Smooth muscle cell (in vitro differentiated cells): ENCODE data around the gene PCCA. TPM values are rescaled to one million over a fixed set of nuclear protein-coding genes. Genes with fewer than 3 reads are reported as not detected.

Experiments used
- DNase-seq: peaks from one replicate; lab custom pipeline; 2025; ENCODE audit not compliant: unreplicated experiment; lab: John Stamatoyannopoulos, UW
- H2AFZ ChIP-seq: fragments of 200-600 bp; sonication (generic); 2 replicates; pipeline ENCODE4 v1.6.0; 2016; ENCODE audit warnings: antibody characterized with exemption, low read depth, mild to moderate bottlenecking
- H3F3A ChIP-seq: fragments of 200-600 bp; sonication (generic); 2 replicates; pipeline ENCODE4 v1.6.0; 2017; ENCODE audit warnings: antibody characterized with exemption, low read depth
- H3K27ac ChIP-seq: fragments of 200-600 bp; sonication (generic); 2 replicates; pipeline ENCODE4 v1.5.1; 2016; ENCODE audit warnings: low read depth, mild to moderate bottlenecking
- H3K27me3 ChIP-seq: fragments of 200-600 bp; sonication (generic); 2 replicates; pipeline ENCODE4 v1.6.1; 2016; ENCODE audit warnings: low read depth, mild to moderate bottlenecking
- H3K36me3 ChIP-seq: fragments of 200-600 bp; sonication (generic); 2 replicates; pipeline ENCODE4 v1.5.1; 2016; ENCODE audit warnings: low read depth
- H3K4me1 ChIP-seq: fragments of 200-600 bp; sonication (generic); 2 replicates; pipeline ENCODE4 v1.5.1; 2016; ENCODE audit warnings: low read depth
- H3K4me2 ChIP-seq: fragments of 200-600 bp; sonication (generic); 2 replicates; pipeline ENCODE4 v1.6.0; 2016; ENCODE audit warnings: mild to moderate bottlenecking
- H3K4me3 ChIP-seq: fragments of 200-600 bp; sonication (generic); 2 replicates; pipeline ENCODE4 v1.5.1; 2016; ENCODE audit warnings: mild to moderate bottlenecking
- H3K79me2 ChIP-seq: fragments of 200-600 bp; sonication (generic); 2 replicates; pipeline ENCODE4 v1.6.0; 2016; ENCODE audit warnings: low read depth, mild to moderate bottlenecking
- H3K9ac ChIP-seq: fragments of 200-600 bp; sonication (generic); 2 replicates; pipeline ENCODE4 v1.6.0; 2016; ENCODE audit warnings: low read depth
- H3K9me3 ChIP-seq: fragments of 200-600 bp; sonication (generic); replicated peaks from 2 replicates; pipeline ENCODE4 v1.5.1; 2016; ENCODE audit warnings: low read depth
- H4K20me1 ChIP-seq: fragments of 200-600 bp; sonication (generic); 2 replicates; pipeline ENCODE4 v1.6.0; 2016; ENCODE audit warnings: low read depth
- CTCF ChIP-seq: fragments of 200-600 bp; sonication (generic); IDR thresholded peaks from 2 replicates; pipeline ENCODE4 v1.5.1; 2017; ENCODE audit warnings: borderline replicate concordance, mild to moderate bottlenecking, antibody characterized with exemption; ENCODE audit not compliant: insufficient read depth, poor library complexity, severe bottlenecking
- WGBS: methylation state at CpG from one replicate; pipeline ENCODE4 v1.1.7; 2016; ENCODE audit warnings: low lambda C conversion rate; 5-methylcytosine and 5-hydroxymethylcytosine counted together
- polyA plus RNA-seq: library from polyadenylated mRNA; unstranded; fragments of >200 nt; fragmentation: Nextera tagmentation; extraction: Ambion mirVana; gene quantifications from 2 replicates; pipeline ENCODE4 v1.2.1, GENCODE V29; 2016
- total RNA-seq: library from RNA; depleted of rRNA; stranded (reverse); fragments of >200 nt; gene quantifications from 2 replicates; pipeline ENCODE4 v1.2.3, GENCODE V29; 2014

PCCA gene
- total and polyA plus RNA-seq, 2 experiments from 2014 or later, result 19.6 to 24.7 TPM

DNA sequence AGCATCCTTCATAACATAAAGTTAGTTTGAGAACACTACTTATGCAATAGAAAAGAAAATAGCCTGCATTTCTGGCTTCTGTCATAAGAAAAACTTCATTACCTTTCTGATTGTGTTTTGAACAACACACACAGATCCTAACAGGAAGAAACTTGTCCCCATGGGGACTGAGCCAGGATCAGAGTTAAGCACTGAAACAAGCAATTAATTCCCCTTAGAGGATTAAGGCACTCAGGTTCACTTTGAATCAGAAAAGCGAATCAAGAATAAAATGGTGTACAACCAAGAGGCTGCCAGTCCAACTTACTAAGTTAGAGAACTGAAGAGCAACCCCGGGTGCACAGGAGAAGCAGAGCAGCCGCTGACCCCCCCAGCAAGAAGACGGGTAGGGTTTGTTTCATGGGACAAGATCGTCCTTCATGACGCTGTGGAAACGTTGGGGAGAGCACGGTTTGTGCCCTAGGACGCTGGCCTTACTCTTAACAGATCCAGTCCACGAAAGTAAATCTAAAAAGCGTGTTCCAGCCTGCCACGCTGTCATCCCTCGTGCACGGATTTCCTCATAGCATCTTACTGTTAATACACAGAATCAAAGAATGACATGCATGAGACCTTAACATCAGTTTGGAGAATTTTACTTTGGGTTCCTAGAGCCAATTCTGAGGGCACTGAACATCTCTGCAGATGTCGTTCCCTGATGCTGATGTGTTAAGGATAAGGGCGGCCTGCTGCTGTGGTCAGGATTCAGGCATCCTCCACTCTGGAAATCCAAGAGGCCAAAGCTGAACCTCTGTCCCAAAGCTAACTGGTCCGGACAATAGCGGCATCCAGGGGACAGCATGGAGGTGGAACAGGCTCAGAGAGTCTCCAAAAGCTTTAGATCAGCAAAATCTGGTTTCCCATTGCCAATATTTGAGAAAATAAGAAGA is 453.3 kb downstream of the PCCA start:
- Histone ChIP-seq H3F3A (peaks cover 7% of the 10 kb centered on the region), H3K27ac (no peak overlapping the region), H3K4me3 (no peak overlapping the region), H4K20me1 (no peaks in the 10 kb centered on the region), H3K27me3 (no peaks in the 10 kb centered on the region), H3K9me3 (no peaks in the 10 kb centered on the region), H3K4me1 (peaks cover 11% of the 10 kb centered on the region), H3K36me3 (no peaks in the 10 kb centered on the region), H3K79me2 (no peaks in the 10 kb centered on the region), H2AFZ (no peak overlapping the region), H3K4me2 (no peak overlapping the region), H3K9ac (no peak overlapping the region)
- no peak for DNase-seq
- no peak for TF ChIP-seq CTCF
- whole genome bisulfite sequencing, result 84% methylated on average over 18 of the region's 18 CpGs

DNA sequence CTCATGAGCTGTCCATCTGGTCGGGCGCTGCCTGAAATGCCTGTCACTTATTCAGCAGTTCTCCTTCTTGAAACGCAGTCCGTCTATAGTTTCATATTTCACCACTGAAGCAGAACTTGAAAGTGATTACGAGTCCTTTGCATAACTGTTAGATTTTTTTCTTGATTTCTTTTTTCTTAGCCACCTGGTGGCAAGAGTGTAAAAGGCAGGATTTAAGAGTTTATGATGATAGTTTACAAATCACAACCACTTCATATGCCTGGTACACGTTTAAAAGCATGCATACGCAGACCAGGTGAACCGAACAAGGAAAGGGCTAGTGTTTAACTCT is 453.9 kb downstream of the PCCA start:
- peaks cover 11% of the 10 kb centered on the region for H3K4me1 ChIP-seq
- H3K9me3 ChIP-seq, result no peaks in the 10 kb centered on the region
- H3K4me3 ChIP-seq, result no peak overlapping the region
- no peak for DNase-seq
- H3K9ac ChIP-seq, result no peak overlapping the region
- no peak overlapping the region for H3K4me2 ChIP-seq
- H4K20me1 ChIP-seq, result no peaks in the 10 kb centered on the region
- 86% methylated on average over 8 of the region's 8 CpGs for WGBS
- no peak overlapping the region for H3K27ac ChIP-seq
- H3K27me3 ChIP-seq, result no peaks in the 10 kb centered on the region
- H3F3A ChIP-seq, result peaks cover 7% of the 10 kb centered on the region
- H3K36me3 ChIP-seq, result no peaks in the 10 kb centered on the region
- no peaks in the 10 kb centered on the region for H3K79me2 ChIP-seq
- H2AFZ ChIP-seq, result no peak overlapping the region
- peak; percentile 61 for TF ChIP-seq CTCF

- no peaks in the 10 kb centered on the region for H3K9me3 ChIP-seq
- H2AFZ ChIP-seq, result no peak overlapping the region
- peaks cover 7% of the 10 kb centered on the region for H3F3A ChIP-seq
- H3K4me1 ChIP-seq, result peaks cover 11% of the 10 kb centered on the region
- no peak overlapping the region for H3K4me2 ChIP-seq
- no peaks in the 10 kb centered on the region for H4K20me1 ChIP-seq
- DNase-seq, result no peak
- H3K4me3 ChIP-seq, result no peak overlapping the region
- H3K36me3 ChIP-seq, result no peaks in the 10 kb centered on the region
- no peak for TF ChIP-seq CTCF
- WGBS, result 94% methylated on average over 26 of the region's 26 CpGs
- H3K9ac ChIP-seq, result no peak overlapping the region
- H3K79me2 ChIP-seq, result no peaks in the 10 kb centered on the region
- H3K27me3 ChIP-seq, result no peaks in the 10 kb centered on the region
- H3K27ac ChIP-seq, result no peak overlapping the region
Observed at GRCh38 chr13:100543872-100544602, 455.1 kb downstream of the PCCA start.
